ENCODE data around the gene SRA1. TPM values are rescaled to one million over a fixed set of nuclear protein-coding genes. Genes with fewer than 3 reads are reported as not detected.

SRA1 gene
- total and polyA plus RNA-seq, 2 of the 4 experiments (the other 2 are of a cell fraction), result 52.9 to 54.8 TPM

DNA sequence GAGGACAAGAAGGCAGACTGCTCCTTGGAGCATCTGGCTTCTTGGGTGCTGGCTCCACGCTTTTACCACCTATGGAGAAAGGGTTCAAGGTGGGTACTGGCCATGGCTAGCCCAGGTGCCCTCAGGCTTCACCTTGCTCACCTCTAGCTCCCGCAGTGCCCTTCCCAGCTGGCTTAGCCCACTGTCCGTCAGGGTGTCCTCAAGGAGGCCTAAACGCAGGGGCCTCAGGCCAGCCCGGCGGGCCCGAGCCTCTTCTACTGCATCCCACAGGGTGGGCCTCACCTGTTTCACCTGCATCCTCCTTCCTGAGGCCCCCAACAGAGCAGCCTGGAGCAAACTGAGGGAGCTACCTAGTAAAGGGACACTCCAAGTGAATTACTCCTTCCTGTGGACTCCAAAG, 16.4 kb upstream of the SRA1 start:
- H2AK5ac ChIP-seq (ENCODE audit: low read depth, low read length), result no peak overlapping the region
- H3K18ac ChIP-seq (ENCODE audit: low read depth, low read length), result no peak overlapping the region
- H2AFZ ChIP-seq (replicated peaks; ENCODE audit: low read length, poor library complexity), result no peak overlapping the region
- H3K4me1 ChIP-seq (ENCODE audit: control insufficient read depth, insufficient read depth, low read length), result peaks cover 5% of the 10 kb centered on the region; the same call in 1 of the 2 replicates
- TF ChIP-seq USF2 (IDR thresholded peaks at IDR 0.05; ENCODE audit: low read depth, low read length), result no peak
- H4K20me1 ChIP-seq (ENCODE audit: insufficient read depth, low read length), result no peaks in the 10 kb centered on the region
- CTCF ChIA-PET, result no interaction called here
- no peak overlapping the region for H3K23ac ChIP-seq (ENCODE audit: low read depth, low read length)
- H3K56ac ChIP-seq (ENCODE audit: extremely low read depth, insufficient read depth, low read length), result no peak overlapping the region
- peaks cover 2% of the 10 kb centered on the region; the same call in 1 of the 2 replicates for H3K9me1 ChIP-seq (ENCODE audit: insufficient read depth, low read length)
- H3K9me3 ChIP-seq (ENCODE audit: control insufficient read depth, insufficient read depth, low read length), result no peaks in the 10 kb centered on the region
- no peak overlapping the region for H3K9ac ChIP-seq (ENCODE audit: low read depth, low read length)
- intact Hi-C loops (cut with micrococcal nuclease) (no loop called here), in situ Hi-C loops (cut with MboI; ENCODE audit: low sequenced_read_pairs) (no loop called here), dilution Hi-C loops (cut with HindIII; ENCODE audit: low sequenced_read_pairs, unreplicated experiment) (no loop called here)
- H2BK15ac ChIP-seq (ENCODE audit: low read depth, low read length), result no peak overlapping the region
- H4K5ac ChIP-seq (ENCODE audit: low read depth, low read length), result no peak overlapping the region
- H3K4me2 ChIP-seq (ENCODE audit: low read depth, low read length), result no peak overlapping the region
- no peak overlapping the region for H2BK20ac ChIP-seq (ENCODE audit: low read depth, low read length)
- H4K8ac ChIP-seq (ENCODE audit: low read depth in 2 of 2, low read length in 2 of 2), result no peak overlapping the region
- no TSS peak for BruUV-seq (replicated peaks)
- ATAC-seq (ENCODE audit: low read depth), result no peak
- H3K4me3 ChIP-seq (ENCODE audit: insufficient read depth, low read depth, low read length), result no peak overlapping the region
- no peak overlapping the region for H3K4ac ChIP-seq (ENCODE audit: low read depth, low read length)
- no peak overlapping the region for H2AK9ac ChIP-seq (replicated peaks; ENCODE audit: low read depth, low read length, poor library complexity)
- POLR2A ChIA-PET (ENCODE audit: unreplicated experiment), result interaction anchor here (0.6 kb wide), 1 partner anchor 26 kb away, joined by 4 read pairs; the partner anchor contains the start of gene EIF4EBP3
- H3K14ac ChIP-seq (replicated peaks; ENCODE audit: low read depth, low read length), result no peak overlapping the region
- 100% methylated on average over 2 of the region's 7 CpGs; no CpG with 5 or more reads in 1 of the 2 experiments for WGBS, 2 experiments (ENCODE audit: extremely low coverage in 2 of 2, insufficient read length in 1 of 2)
- H3K36me3 ChIP-seq (ENCODE audit: control insufficient read depth, insufficient read depth, low read length), result peaks cover 2% of the 10 kb centered on the region; the same call in 1 of the 2 replicates
- no peak overlapping the region for H2BK5ac ChIP-seq (ENCODE audit: low read depth, low read length, poor library complexity, severe bottlenecking)
- H4K91ac ChIP-seq (ENCODE audit: insufficient read depth, low read depth, low read length), result no peak overlapping the region
- peaks cover 0 to under 1% of the 10 kb centered on the region in 2 experiments; a peak in 2 of 4 replicates for H3K79me1 ChIP-seq (ENCODE audit: low read depth in 1 of 2, low read length in 2 of 2)
- H2BK120ac ChIP-seq (ENCODE audit: low read depth, low read length), result no peak overlapping the region
- no peak overlapping the region for H3K27ac ChIP-seq (ENCODE audit: insufficient read depth, low read length)
- no peak for DNase-seq
- H3K27me3 ChIP-seq (ENCODE audit: control insufficient read depth, insufficient read depth, low read length), result no peaks in the 10 kb centered on the region

All from IMR-90 (cell line).